GM10266 (cell line): ENCODE results near the gene AGRN.

Source experiments
- DNase-seq: peaks from one replicate; pipeline ENCODE4 v3.0.0; 2012; ENCODE audit errors: extremely low spot score
- CTCF ChIP-seq: IDR thresholded peaks from 2 replicates; pipeline ENCODE4 v1.5.1; 2012; ENCODE audit warnings: mild to moderate bottlenecking, low read depth; ENCODE audit not compliant: control insufficient read depth, insufficient read depth; ENCODE audit errors: missing control alignments

The AGRN gene

GRCh38 chr1:1081311-1082238 is 61.7 kb downstream of the AGRN start:
- TF ChIP-seq CTCF, result no peak
- no peak for DNase-seq

- TF ChIP-seq CTCF, result no peak
- no peak for DNase-seq
Measured at GRCh38 chr1:1082239-1082775, 62.4 kb downstream of the AGRN start.

GRCh38 chr1:1082776-1083415 is 63.0 kb downstream of the AGRN start:
- TF ChIP-seq CTCF, result no peak
- DNase-seq, result no peak

- DNase-seq, result no peak
- TF ChIP-seq CTCF, result no peak
Measured at GRCh38 chr1:1083416-1084371, 63.8 kb downstream of the AGRN start.

GRCh38 chr1:1084372-1085170 is 64.7 kb downstream of the AGRN start:
- no peak for TF ChIP-seq CTCF
- no peak for DNase-seq

- no peak for TF ChIP-seq CTCF
- DNase-seq, result no peak
Measured at GRCh38 chr1:1085171-1085841, 65.4 kb downstream of the AGRN start.
